ENCODE results near the gene SNX6.
"Not testable (repeated sequence)": the region's sequence is repeated elsewhere in the genome, so short reads cannot be mapped to it uniquely, and the experiment has no call there.

Gene SNX6

DNA sequence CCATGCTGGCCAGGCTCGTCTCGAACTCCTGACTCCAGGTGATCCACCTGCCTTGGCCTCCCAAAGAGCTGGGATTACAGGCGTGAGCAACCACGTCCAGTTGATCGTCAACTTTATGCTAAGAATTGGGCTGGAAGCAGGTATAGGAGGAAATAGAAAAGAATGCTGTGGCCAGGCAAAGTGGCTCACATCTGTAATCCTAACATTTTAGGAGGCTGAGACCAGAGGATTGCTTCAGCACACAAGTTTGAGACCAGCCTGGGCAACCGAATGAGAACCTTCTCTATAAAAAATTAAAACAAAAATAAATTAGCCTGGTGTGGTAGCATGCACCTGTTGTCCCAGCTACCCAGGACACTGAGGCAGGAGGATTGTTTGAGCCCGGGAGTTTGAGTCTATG lies 37.1 kb upstream of the SNX6 start:
- TF ChIP-seq, protein P1, sequence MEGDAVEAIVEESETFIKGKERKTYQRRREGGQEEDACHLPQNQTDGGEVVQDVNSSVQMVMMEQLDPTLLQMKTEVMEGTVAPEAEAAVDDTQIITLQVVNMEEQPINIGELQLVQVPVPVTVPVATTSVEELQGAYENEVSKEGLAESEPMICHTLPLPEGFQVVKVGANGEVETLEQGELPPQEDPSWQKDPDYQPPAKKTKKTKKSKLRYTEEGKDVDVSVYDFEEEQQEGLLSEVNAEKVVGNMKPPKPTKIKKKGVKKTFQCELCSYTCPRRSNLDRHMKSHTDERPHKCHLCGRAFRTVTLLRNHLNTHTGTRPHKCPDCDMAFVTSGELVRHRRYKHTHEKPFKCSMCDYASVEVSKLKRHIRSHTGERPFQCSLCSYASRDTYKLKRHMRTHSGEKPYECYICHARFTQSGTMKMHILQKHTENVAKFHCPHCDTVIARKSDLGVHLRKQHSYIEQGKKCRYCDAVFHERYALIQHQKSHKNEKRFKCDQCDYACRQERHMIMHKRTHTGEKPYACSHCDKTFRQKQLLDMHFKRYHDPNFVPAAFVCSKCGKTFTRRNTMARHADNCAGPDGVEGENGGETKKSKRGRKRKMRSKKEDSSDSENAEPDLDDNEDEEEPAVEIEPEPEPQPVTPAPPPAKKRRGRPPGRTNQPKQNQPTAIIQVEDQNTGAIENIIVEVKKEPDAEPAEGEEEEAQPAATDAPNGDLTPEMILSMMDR (IDR thresholded peaks at IDR 0.05; ENCODE audit: extremely low read depth, missing control alignments): no peak
- no peak for DNase-seq (ENCODE audit: low spot score)

- no peak for DNase-seq (ENCODE audit: low spot score)
- TF ChIP-seq, protein P1 (IDR thresholded peaks at IDR 0.05; ENCODE audit: extremely low read depth, missing control alignments): no peak
Observed at GRCh38 chr14:34665785-34666435, 36.0 kb upstream of the SNX6 start.

DNA sequence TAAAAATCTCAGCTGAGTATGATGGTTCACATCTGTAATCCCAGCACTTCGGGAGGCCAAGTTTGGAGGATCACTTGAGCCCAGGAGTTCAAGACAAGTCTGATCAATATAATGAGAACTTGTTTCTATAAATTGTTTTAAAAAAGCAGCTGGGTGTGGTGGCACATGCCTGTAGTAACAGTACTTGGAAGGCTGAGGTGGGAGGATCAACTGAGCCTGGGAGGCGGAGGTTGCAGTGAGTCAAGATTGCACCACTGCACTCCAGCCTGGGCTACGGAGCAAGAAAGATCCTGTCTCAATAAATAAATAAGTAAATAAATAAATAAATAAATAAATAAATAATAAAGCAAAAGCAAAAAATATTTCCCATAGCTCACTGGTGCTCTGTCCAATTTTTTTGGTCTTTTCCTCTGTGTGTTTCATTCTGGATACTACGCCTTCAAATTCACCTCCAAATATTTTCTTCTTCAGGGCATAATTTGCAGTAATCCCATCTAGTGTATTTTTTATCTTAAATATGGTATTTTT lies 32.7 kb upstream of the SNX6 start:
- DNase-seq (ENCODE audit: low spot score): no peak
- TF ChIP-seq, protein P1 (IDR thresholded peaks at IDR 0.05; ENCODE audit: extremely low read depth, missing control alignments): no peak

- TF ChIP-seq, protein P1 (IDR thresholded peaks at IDR 0.05; ENCODE audit: extremely low read depth, missing control alignments): no peak
- no peak for DNase-seq (ENCODE audit: low spot score)
Observed at GRCh38 chr14:34660796-34661195, 30.8 kb upstream of the SNX6 start.

- DNase-seq (ENCODE audit: low spot score): no peak
- TF ChIP-seq, protein P1 (IDR thresholded peaks at IDR 0.05; ENCODE audit: extremely low read depth, missing control alignments): no peak
Observed at GRCh38 chr14:34655959-34656358, 26.0 kb upstream of the SNX6 start.

DNA sequence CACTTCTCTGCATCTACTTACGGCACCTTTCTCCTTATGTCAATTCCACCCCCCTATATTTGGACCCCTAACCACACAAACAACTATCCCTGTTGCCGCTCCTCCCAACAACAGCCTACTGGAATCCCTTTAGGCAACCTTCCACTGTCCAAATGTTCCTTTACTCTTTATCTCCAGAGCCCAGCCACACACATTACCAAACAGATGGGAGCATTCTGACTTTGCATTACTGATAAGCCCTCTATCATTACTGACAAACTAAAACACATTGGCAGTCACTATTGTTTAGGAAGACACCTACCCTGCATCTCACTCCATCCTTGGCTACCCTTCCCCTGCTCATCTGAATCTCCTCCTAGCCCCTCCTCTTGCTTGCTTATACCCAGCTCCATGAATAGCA lies 23.1 kb upstream of the SNX6 start:
- DNase-seq (ENCODE audit: low spot score): not testable (repeated sequence)

GRCh38 chr14:34652348-34652747 lies 22.4 kb upstream of the SNX6 start:
- DNase-seq (ENCODE audit: low spot score): not testable (repeated sequence)

- no peak for DNase-seq (ENCODE audit: low spot score)
- TF ChIP-seq, protein P1 (IDR thresholded peaks at IDR 0.05; ENCODE audit: extremely low read depth, missing control alignments): no peak
Observed at GRCh38 chr14:34650786-34651584, 21.0 kb upstream of the SNX6 start.

- not testable (repeated sequence) for DNase-seq (ENCODE audit: low spot score)
Observed at GRCh38 chr14:34650006-34650405, 20.1 kb upstream of the SNX6 start.
